ENCODE measurements around the gene PPP1R7. TPM values are rescaled to one million over a fixed set of nuclear protein-coding genes. Genes with fewer than 3 reads are reported as not detected.

Gene PPP1R7
- total and polyA plus RNA-seq, 9 of the 15 experiments (the other 6 are each of a cell fraction or from before 2014, with no cell fraction given): 37.5 to 75.0 (median 50.5) TPM

GRCh38 chr2:241199286-241199685 is 49.0 kb downstream of the PPP1R7 start:
- H2AFZ ChIP-seq (ENCODE audit: low read depth, low read length): no peak overlapping the region
- WGBS (ENCODE audit: insufficient coverage, low coverage, missing lambda C conversion rate): 11% methylated on average over 10 of the region's 16 CpGs
- H3K9ac ChIP-seq (ENCODE audit: insufficient read depth in 1 of 2, low read depth in 2 of 2, low read length in 2 of 2): peak overlapping the region in 1 of 2 experiments; percentile 17; a peak in 1 of 4 replicates
- POLR2A ChIA-PET: no interaction called here
- peak; percentile 36; the same call in 2 of the 3 replicates for ATAC-seq
- in situ Hi-C loops (cut with MboI) (no loop called here), intact Hi-C loops (cut with micrococcal nuclease) (no loop called here)
- CTCF ChIA-PET (ENCODE audit: low intra/inter-chr PET ratio): no interaction called here
- H3K4me1 ChIP-seq (replicated peaks in 1 of 2; ENCODE audit: control insufficient read depth in 2 of 2, insufficient read depth in 2 of 2, low read length in 2 of 2): peaks cover 0 to 39% of the 10 kb centered on the region in 2 experiments; a peak in 3 of 5 replicates
- no peak overlapping the region for H3K4me2 ChIP-seq (ENCODE audit: insufficient read depth, low read length)
- H3K36me3 ChIP-seq (ENCODE audit: control insufficient read depth, insufficient read depth, low read length): no peaks in the 10 kb centered on the region
- H3K27ac ChIP-seq (ENCODE audit: extremely low read depth, low read depth, low read length): no peak overlapping the region
- H3K79me2 ChIP-seq (ENCODE audit: control insufficient read depth, insufficient read depth, low read length): no peaks in the 10 kb centered on the region
- no peak for DNase-seq (ENCODE audit: extremely low read depth in 1 of 4, low spot score in 3 of 4)
- no peak for FAIRE-seq
- H3K9me3 ChIP-seq (replicated peaks; ENCODE audit: control insufficient read depth, insufficient read depth, low read depth, low read length): no peaks in the 10 kb centered on the region
- no peaks in the 10 kb centered on the region for H3K9me1 ChIP-seq (ENCODE audit: control insufficient read depth, insufficient read depth, low read length)
- H3K4me3 ChIP-seq: no peak overlapping the region
- no TSS peak for BruUV-seq (replicated peaks)
- H3K27me3 ChIP-seq (ENCODE audit: control insufficient read depth in 2 of 2, insufficient read depth in 2 of 2, low read length in 2 of 2): peaks cover 0 to 15% of the 10 kb centered on the region in 2 experiments; a peak in 2 of 5 replicates
- H4K20me1 ChIP-seq (replicated peaks; ENCODE audit: control insufficient read depth, insufficient read depth, low read length): no peaks in the 10 kb centered on the region
- TF ChIP-seq GATAD2A (IDR thresholded peaks at IDR 0.05) (no peak), DIDO1 (tag; IDR thresholded peaks at IDR 0.05; ENCODE audit: low read depth) (no peak), ID3 (CRISPR knock-in tag; IDR thresholded peaks at IDR 0.05) (no peak), ID3 (tag; IDR thresholded peaks at IDR 0.05) (no peak), ZNF232 (CRISPR knock-in tag; IDR thresholded peaks at IDR 0.05) (no peak), HDGF (IDR thresholded peaks at IDR 0.05) (no peak), ZNF696 (CRISPR knock-in tag; conservative IDR thresholded peaks at IDR 0.05) (no peak), FOXA3 (CRISPR knock-in tag; conservative IDR thresholded peaks at IDR 0.05 in 1 of 2, IDR thresholded peaks at IDR 0.05 in 1 of 2) (no peak), CC2D1A (IDR thresholded peaks at IDR 0.05) (no peak), ZKSCAN8 (CRISPR knock-in tag; IDR thresholded peaks at IDR 0.05) (no peak), E2F8 (IDR thresholded peaks at IDR 0.05; ENCODE audit: low read depth, partially characterized antibody) (no peak), TAL1 (IDR thresholded peaks at IDR 0.05) (no peak), CBX2 (IDR thresholded peaks at IDR 0.05; ENCODE audit: insufficient read depth, low read length, poor library complexity, severe bottlenecking) (no peak), ZNF395 (CRISPR knock-in tag; IDR thresholded peaks at IDR 0.05) (no peak), ZNF280B (CRISPR knock-in tag; IDR thresholded peaks at IDR 0.05) (no peak), STAT5A (IDR thresholded peaks at IDR 0.05; ENCODE audit: borderline replicate concordance, low read length) (no peak)

Measured in K562 (cell line).